ENCODE measurements around the gene ASAP2. TPM values are rescaled to one million over a fixed set of nuclear protein-coding genes. Genes with fewer than 3 reads are reported as not detected.

Gene ASAP2
- total and polyA plus RNA-seq, 2 experiments from 2014 or later = 8.5 to 16.7 TPM

- no peaks in the 10 kb centered on the region for H3K36me3 ChIP-seq
- no peak overlapping the region for H3K27ac ChIP-seq
- H3K4me1 ChIP-seq (ENCODE audit: low read depth) = peaks cover 13% of the 10 kb centered on the region
- no peak for DNase-seq (ENCODE audit: low read depth in 1 of 2, low spot score in 1 of 2)
- H3K27me3 ChIP-seq = no peaks in the 10 kb centered on the region
- no peak for TF ChIP-seq CTCF (IDR thresholded peaks at IDR 0.05; ENCODE audit: low read depth, low read length)
- no peaks in the 10 kb centered on the region for H3K9me3 ChIP-seq (ENCODE audit: low read depth)
- no peak overlapping the region for H3K4me3 ChIP-seq
Observed at GRCh38 chr2:9291866-9292265, 85.3 kb downstream of the ASAP2 start.

- peaks cover 18% of the 10 kb centered on the region for H3K4me1 ChIP-seq (ENCODE audit: low read depth)
- H3K36me3 ChIP-seq = no peaks in the 10 kb centered on the region
- DNase-seq (ENCODE audit: low read depth in 1 of 2, low spot score in 1 of 2) = no peak
- no peak overlapping the region for H3K4me3 ChIP-seq
- H3K27ac ChIP-seq = no peak overlapping the region
- no peaks in the 10 kb centered on the region for H3K9me3 ChIP-seq (ENCODE audit: low read depth)
- no peaks in the 10 kb centered on the region for H3K27me3 ChIP-seq
- TF ChIP-seq CTCF (IDR thresholded peaks at IDR 0.05; ENCODE audit: low read depth, low read length) = no peak
Observed at GRCh38 chr2:9292426-9292825, 85.8 kb downstream of the ASAP2 start.

- no peaks in the 10 kb centered on the region for H3K27me3 ChIP-seq
- H3K4me3 ChIP-seq = no peak overlapping the region
- H3K4me1 ChIP-seq (ENCODE audit: low read depth) = peaks cover 26% of the 10 kb centered on the region
- no peaks in the 10 kb centered on the region for H3K9me3 ChIP-seq (ENCODE audit: low read depth)
- no peak for TF ChIP-seq CTCF (IDR thresholded peaks at IDR 0.05; ENCODE audit: low read depth, low read length)
- H3K36me3 ChIP-seq = no peaks in the 10 kb centered on the region
- DNase-seq (ENCODE audit: low read depth in 1 of 2, low spot score in 1 of 2) = no peak
- no peak overlapping the region for H3K27ac ChIP-seq
Observed at GRCh38 chr2:9294764-9295163, 88.2 kb downstream of the ASAP2 start.

- TF ChIP-seq CTCF (IDR thresholded peaks at IDR 0.05; ENCODE audit: low read depth, low read length) = no peak
- no peak overlapping the region for H3K27ac ChIP-seq
Observed at GRCh38 chr2:9296559-9296958, 89.9 kb downstream of the ASAP2 start.

GRCh38 chr2:9297156-9297555, 90.5 kb downstream of the ASAP2 start:
- Histone ChIP-seq H3K36me3 (no peaks in the 10 kb centered on the region), H3K27me3 (no peaks in the 10 kb centered on the region), H3K4me3 (no peak overlapping the region), H3K9me3 (ENCODE audit: low read depth) (no peaks in the 10 kb centered on the region), H3K27ac (no peak overlapping the region), H3K4me1 (ENCODE audit: low read depth) (peaks cover 26% of the 10 kb centered on the region)
- DNase-seq (ENCODE audit: low read depth in 1 of 2, low spot score in 1 of 2) = no peak
- no peak for TF ChIP-seq CTCF (IDR thresholded peaks at IDR 0.05; ENCODE audit: low read depth, low read length)

More at GRCh38 chr2:9296559-9296958, 89.9 kb downstream of the ASAP2 start:
- no peaks in the 10 kb centered on the region for H3K9me3 ChIP-seq (ENCODE audit: low read depth)
- H3K36me3 ChIP-seq = no peaks in the 10 kb centered on the region
- H3K4me1 ChIP-seq (ENCODE audit: low read depth) = peaks cover 26% of the 10 kb centered on the region
- DNase-seq (ENCODE audit: low read depth in 1 of 2, low spot score in 1 of 2) = no peak
- H3K27me3 ChIP-seq = no peaks in the 10 kb centered on the region
- H3K4me3 ChIP-seq = no peak overlapping the region

- TF ChIP-seq CTCF (IDR thresholded peaks at IDR 0.05; ENCODE audit: low read depth, low read length) = no peak
- Histone ChIP-seq H3K36me3 (no peaks in the 10 kb centered on the region), H3K4me1 (ENCODE audit: low read depth) (peaks cover 26% of the 10 kb centered on the region), H3K27me3 (no peaks in the 10 kb centered on the region), H3K9me3 (ENCODE audit: low read depth) (no peaks in the 10 kb centered on the region), H3K27ac (no peak overlapping the region), H3K4me3 (no peak overlapping the region)
- DNase-seq (ENCODE audit: low read depth in 1 of 2, low spot score in 1 of 2) = no peak
Observed at GRCh38 chr2:9297807-9298206, 91.2 kb downstream of the ASAP2 start.

Measured in cardiac muscle cell (in vitro differentiated cells and primary cell).